ENCODE measurements around the gene SAYSD1. TPM values are rescaled to one million over a fixed set of nuclear protein-coding genes. Genes with fewer than 3 reads are reported as not detected.

The SAYSD1 gene
- total and polyA plus RNA-seq, 2 donors (not counting 1 experiment from before 2014, with no cell fraction given), result 4.6 to 17.8 TPM

DNA sequence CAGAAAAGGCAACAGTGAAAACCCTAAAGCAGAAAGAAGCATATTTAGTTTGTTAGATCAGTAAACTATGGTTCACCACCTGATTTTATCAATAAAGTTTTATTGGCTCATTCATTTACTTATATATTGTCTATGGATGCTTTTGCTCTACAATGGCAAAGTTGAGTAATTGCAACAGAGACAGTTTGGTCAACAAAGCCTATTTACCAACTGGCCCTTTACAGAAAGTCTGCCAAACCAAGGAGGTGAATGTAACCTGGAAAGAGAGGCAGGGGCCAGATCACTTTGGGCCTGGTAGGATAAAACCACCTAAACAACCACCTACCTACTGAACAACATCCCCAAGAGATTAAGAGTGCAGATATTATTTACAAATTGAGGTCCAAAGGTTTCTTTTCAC is 19.4 kb downstream of the SAYSD1 start:
- Histone ChIP-seq H4K20me1 (ENCODE audit: control insufficient read depth, insufficient read depth, low read length, poor library complexity, severe bottlenecking) (no peaks in the 10 kb centered on the region), H3K9me3 (ENCODE audit: control extremely low read depth in 1 of 3, control insufficient read depth in 2 of 3, insufficient read depth in 1 of 3, low read length in 2 of 3) (no peaks in the 10 kb centered on the region), H3K27ac (ENCODE audit: low read length in 2 of 2) (no peak overlapping the region), H3K4me3 (ENCODE audit: control extremely low read depth in 1 of 5, extremely low read depth in 1 of 5, insufficient read depth in 1 of 5, low read depth in 2 of 5, low read length in 4 of 5) (no peak overlapping the region), H3K9ac (ENCODE audit: low read length) (no peak overlapping the region), H3K27me3 (replicated peaks in 1 of 4; ENCODE audit: control extremely low read depth in 1 of 4, control insufficient read depth in 3 of 4, insufficient read depth in 4 of 4, low read length in 3 of 4) (peaks cover 0 to 4% (median 2%) of the 10 kb centered on the region in 4 experiments), H3K4me1 (ENCODE audit: control insufficient read depth in 2 of 2, insufficient read depth in 2 of 2, low read length in 2 of 2) (no peaks in the 10 kb centered on the region), H3K36me3 (replicated peaks in 1 of 2; ENCODE audit: control extremely low read depth in 1 of 2, control insufficient read depth in 1 of 2, extremely low read depth in 1 of 2, insufficient read depth in 2 of 2, low read length in 1 of 2) (no peaks in the 10 kb centered on the region), H2AFZ (ENCODE audit: insufficient read depth, low read depth, low read length, poor library complexity, severe bottlenecking) (no peak overlapping the region), H3K79me2 (ENCODE audit: control insufficient read depth, insufficient read depth, low read length) (no peaks in the 10 kb centered on the region), H3K4me2 (replicated peaks; ENCODE audit: low read depth, low read length, poor library complexity, severe bottlenecking) (no peak overlapping the region)
- Mint-ChIP-seq H3K4me1 (no peaks in the 10 kb centered on the region), H3K27ac (no peak overlapping the region), H3K27me3 (peaks cover 22% of the 10 kb centered on the region), H3K4me3 (no peak overlapping the region), H3K9me3 (ENCODE audit: insufficient read depth) (no peaks in the 10 kb centered on the region)
- TF ChIP-seq, protein P1, sequence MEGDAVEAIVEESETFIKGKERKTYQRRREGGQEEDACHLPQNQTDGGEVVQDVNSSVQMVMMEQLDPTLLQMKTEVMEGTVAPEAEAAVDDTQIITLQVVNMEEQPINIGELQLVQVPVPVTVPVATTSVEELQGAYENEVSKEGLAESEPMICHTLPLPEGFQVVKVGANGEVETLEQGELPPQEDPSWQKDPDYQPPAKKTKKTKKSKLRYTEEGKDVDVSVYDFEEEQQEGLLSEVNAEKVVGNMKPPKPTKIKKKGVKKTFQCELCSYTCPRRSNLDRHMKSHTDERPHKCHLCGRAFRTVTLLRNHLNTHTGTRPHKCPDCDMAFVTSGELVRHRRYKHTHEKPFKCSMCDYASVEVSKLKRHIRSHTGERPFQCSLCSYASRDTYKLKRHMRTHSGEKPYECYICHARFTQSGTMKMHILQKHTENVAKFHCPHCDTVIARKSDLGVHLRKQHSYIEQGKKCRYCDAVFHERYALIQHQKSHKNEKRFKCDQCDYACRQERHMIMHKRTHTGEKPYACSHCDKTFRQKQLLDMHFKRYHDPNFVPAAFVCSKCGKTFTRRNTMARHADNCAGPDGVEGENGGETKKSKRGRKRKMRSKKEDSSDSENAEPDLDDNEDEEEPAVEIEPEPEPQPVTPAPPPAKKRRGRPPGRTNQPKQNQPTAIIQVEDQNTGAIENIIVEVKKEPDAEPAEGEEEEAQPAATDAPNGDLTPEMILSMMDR (IDR thresholded peaks at IDR 0.05), result no peak
- TF ChIP-seq EZH2 (IDR thresholded peaks at IDR 0.05; ENCODE audit: borderline replicate concordance, insufficient read depth, low read depth, low read length, poor library complexity, severe bottlenecking), result no peak
- DNase-seq (no peak), ATAC-seq (ENCODE audit: low read depth) (no peak)
- intact Hi-C loops (cut with micrococcal nuclease), result no loop called here
- CTCF ChIA-PET, result no interaction called here
- POLR2A ChIA-PET, result no interaction called here

DNA sequence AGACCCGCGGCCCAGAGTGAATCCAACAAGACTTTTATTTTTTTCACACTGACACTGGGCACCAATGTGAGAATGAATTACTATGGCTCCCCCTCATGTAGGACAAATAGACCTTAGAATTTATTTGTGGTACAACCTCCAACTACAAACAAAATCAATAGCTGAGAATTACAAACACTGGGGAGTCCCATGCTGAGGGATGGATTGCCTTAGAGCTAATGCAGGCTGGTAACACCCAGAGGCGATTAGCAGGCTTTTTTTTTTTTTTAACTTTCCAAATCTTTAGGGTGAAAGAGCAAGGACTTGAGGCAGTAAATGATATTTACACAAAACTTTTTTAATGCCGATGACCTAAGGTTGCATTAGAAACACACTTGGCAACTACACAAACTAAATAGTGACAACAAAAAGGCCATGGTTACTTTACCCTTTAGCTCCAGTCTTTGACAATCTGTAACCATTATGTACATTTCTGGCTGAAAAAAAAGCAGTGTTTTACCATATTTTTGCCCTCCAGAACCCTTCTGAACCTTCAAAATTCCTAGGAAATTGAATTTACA is 21.8 kb downstream of the SAYSD1 start:
- Histone ChIP-seq H3K4me2 (replicated peaks; ENCODE audit: low read depth, low read length, poor library complexity, severe bottlenecking) (no peak overlapping the region), H3K36me3 (replicated peaks in 1 of 2; ENCODE audit: control extremely low read depth in 1 of 2, control insufficient read depth in 1 of 2, extremely low read depth in 1 of 2, insufficient read depth in 2 of 2, low read length in 1 of 2) (no peaks in the 10 kb centered on the region), H3K4me1 (ENCODE audit: control insufficient read depth in 2 of 2, insufficient read depth in 2 of 2, low read length in 2 of 2) (no peaks in the 10 kb centered on the region), H3K27me3 (replicated peaks in 1 of 4; ENCODE audit: control extremely low read depth in 1 of 4, control insufficient read depth in 3 of 4, insufficient read depth in 4 of 4, low read length in 3 of 4) (peaks cover 0 to 21% (median 8%) of the 10 kb centered on the region in 4 experiments), H3K9ac (ENCODE audit: low read length) (no peak overlapping the region), H3K4me3 (ENCODE audit: control extremely low read depth in 1 of 5, extremely low read depth in 1 of 5, insufficient read depth in 1 of 5, low read depth in 2 of 5, low read length in 4 of 5) (no peak overlapping the region), H2AFZ (ENCODE audit: insufficient read depth, low read depth, low read length, poor library complexity, severe bottlenecking) (no peak overlapping the region), H3K79me2 (ENCODE audit: control insufficient read depth, insufficient read depth, low read length) (no peaks in the 10 kb centered on the region), H3K9me3 (ENCODE audit: control extremely low read depth in 1 of 3, control insufficient read depth in 2 of 3, insufficient read depth in 1 of 3, low read length in 2 of 3) (no peaks in the 10 kb centered on the region), H3K27ac (ENCODE audit: low read length in 2 of 2) (no peak overlapping the region), H4K20me1 (ENCODE audit: control insufficient read depth, insufficient read depth, low read length, poor library complexity, severe bottlenecking) (no peaks in the 10 kb centered on the region)
- Mint-ChIP-seq H3K4me3 (no peak overlapping the region), H3K4me1 (no peaks in the 10 kb centered on the region), H3K9me3 (ENCODE audit: insufficient read depth) (no peaks in the 10 kb centered on the region), H3K27me3 (peaks cover 41% of the 10 kb centered on the region), H3K27ac (no peak overlapping the region)
- no peak for ATAC-seq (ENCODE audit: low read depth)
- TF ChIP-seq, protein P1 (IDR thresholded peaks at IDR 0.05), result no peak
- no peak for TF ChIP-seq EZH2 (IDR thresholded peaks at IDR 0.05; ENCODE audit: borderline replicate concordance, insufficient read depth, low read depth, low read length, poor library complexity, severe bottlenecking)
- no peak for DNase-seq
- ChIA-PET CTCF (interaction anchor here (0.6 kb wide), 1 partner anchor 37 kb away, joined by 3 read pairs; no protein-coding TSS in a partner anchor), POLR2A (no interaction called here)
- intact Hi-C loops (cut with micrococcal nuclease), result no loop called here
- WGBS (ENCODE audit: insufficient coverage), result no CpG with 5 or more reads among the region's 4 CpGs

Measured in B cell (primary cell).